GM21367 (cell line): Measurements from ENCODE around the gene SLC22A13.

ENCODE experiments used
- ATAC-seq: cut with Tn5 transposase; IDR thresholded peaks from one replicate; pipeline ENCODE4 v1.9.1; 2021; ENCODE audit not compliant: unreplicated experiment

Gene SLC22A13

GRCh38 chr3:38327335-38328009 is 61.9 kb downstream of the SLC22A13 start:
- no peak for ATAC-seq
